Measurements from ENCODE around the gene BTNL2. TPM values are rescaled to one million over a fixed set of nuclear protein-coding genes. Genes with fewer than 3 reads are reported as not detected.

Gene BTNL2
- total RNA-seq, 2 experiments from 2014 or later, result not detected

DNA sequence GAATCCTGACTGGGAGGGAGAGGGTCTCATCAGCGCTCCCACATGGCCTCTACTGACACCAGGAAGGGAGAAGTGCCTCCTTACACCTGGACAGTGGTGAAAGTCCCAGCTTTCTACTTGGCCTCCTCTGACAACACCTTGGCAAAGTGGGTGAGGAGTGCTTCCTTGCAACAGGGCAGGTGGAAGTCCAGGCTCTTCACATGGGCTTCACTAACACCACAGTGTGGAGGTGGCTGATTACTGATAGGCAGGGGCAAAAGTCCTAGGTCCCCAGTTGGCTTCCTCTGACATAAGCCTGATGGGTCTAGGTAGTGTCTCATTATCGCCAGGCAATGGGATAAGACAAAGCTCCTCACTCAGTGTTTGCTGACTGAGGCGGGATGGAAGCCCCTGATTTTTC lies 23.2 kb upstream of the BTNL2 start:
- intact Hi-C loops (cut with micrococcal nuclease), result loop anchor here (5.0 kb wide), 1 partner anchor 272 kb away; no protein-coding TSS in a partner anchor
- Mint-ChIP-seq H3K9me3 (no peaks in the 10 kb centered on the region), H3K4me1 (ENCODE audit: low read depth) (no peaks in the 10 kb centered on the region), H3K36me3 (ENCODE audit: low read depth) (no peaks in the 10 kb centered on the region), H3K27ac (no peak overlapping the region), H3K27me3 (peaks cover 2% of the 10 kb centered on the region), H3K4me3 (no peak overlapping the region)
- DNase-seq, result no peak
- no peak for ATAC-seq
- TF ChIP-seq, protein P1, sequence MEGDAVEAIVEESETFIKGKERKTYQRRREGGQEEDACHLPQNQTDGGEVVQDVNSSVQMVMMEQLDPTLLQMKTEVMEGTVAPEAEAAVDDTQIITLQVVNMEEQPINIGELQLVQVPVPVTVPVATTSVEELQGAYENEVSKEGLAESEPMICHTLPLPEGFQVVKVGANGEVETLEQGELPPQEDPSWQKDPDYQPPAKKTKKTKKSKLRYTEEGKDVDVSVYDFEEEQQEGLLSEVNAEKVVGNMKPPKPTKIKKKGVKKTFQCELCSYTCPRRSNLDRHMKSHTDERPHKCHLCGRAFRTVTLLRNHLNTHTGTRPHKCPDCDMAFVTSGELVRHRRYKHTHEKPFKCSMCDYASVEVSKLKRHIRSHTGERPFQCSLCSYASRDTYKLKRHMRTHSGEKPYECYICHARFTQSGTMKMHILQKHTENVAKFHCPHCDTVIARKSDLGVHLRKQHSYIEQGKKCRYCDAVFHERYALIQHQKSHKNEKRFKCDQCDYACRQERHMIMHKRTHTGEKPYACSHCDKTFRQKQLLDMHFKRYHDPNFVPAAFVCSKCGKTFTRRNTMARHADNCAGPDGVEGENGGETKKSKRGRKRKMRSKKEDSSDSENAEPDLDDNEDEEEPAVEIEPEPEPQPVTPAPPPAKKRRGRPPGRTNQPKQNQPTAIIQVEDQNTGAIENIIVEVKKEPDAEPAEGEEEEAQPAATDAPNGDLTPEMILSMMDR (IDR thresholded peaks at IDR 0.05), result no peak
- ChIA-PET POLR2A (no interaction called here), CTCF (interaction anchor here (1.1 to 4.0 kb wide), 3 partner anchors 14 to 356 kb away, joined by 3 to 19 read pairs (median 5); no protein-coding TSS in a partner anchor)

DNA sequence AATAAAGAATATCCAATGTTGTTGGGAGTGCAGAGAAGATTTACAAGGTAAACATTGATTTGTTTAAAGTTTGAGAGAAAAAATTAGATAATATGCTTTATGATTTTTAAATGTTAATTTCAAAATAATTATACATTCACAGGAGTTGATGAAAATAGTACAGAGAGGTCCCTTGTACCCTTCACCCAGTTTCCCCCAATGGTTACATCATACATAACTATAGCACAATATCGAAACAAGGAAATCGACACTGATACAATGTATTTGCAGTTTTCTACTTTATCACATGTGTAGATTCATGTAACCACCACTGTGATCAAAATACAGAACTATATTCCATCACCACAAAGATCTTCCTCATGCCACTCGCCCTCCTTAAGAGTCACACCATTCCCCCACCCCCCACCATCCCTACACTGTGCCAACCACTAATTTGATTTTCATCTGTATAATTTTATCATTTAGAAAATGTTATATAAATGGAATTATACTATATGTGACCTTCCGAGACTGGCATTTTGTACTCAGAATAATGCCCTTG lies 21.0 kb upstream of the BTNL2 start:
- TF ChIP-seq, protein P1 (IDR thresholded peaks at IDR 0.05), result no peak
- no peak for DNase-seq
- ChIA-PET POLR2A (no interaction called here), CTCF (interaction anchor here (1.1 kb wide), 1 partner anchor 264 kb away, joined by 3 read pairs; no protein-coding TSS in a partner anchor)
- intact Hi-C loops (cut with micrococcal nuclease), result no loop called here
- Mint-ChIP-seq H3K27me3 (peaks cover 6% of the 10 kb centered on the region), H3K9me3 (no peaks in the 10 kb centered on the region), H3K4me1 (ENCODE audit: low read depth) (no peaks in the 10 kb centered on the region), H3K36me3 (ENCODE audit: low read depth) (no peaks in the 10 kb centered on the region), H3K27ac (no peak overlapping the region), H3K4me3 (no peak overlapping the region)
- no peak for ATAC-seq

DNA sequence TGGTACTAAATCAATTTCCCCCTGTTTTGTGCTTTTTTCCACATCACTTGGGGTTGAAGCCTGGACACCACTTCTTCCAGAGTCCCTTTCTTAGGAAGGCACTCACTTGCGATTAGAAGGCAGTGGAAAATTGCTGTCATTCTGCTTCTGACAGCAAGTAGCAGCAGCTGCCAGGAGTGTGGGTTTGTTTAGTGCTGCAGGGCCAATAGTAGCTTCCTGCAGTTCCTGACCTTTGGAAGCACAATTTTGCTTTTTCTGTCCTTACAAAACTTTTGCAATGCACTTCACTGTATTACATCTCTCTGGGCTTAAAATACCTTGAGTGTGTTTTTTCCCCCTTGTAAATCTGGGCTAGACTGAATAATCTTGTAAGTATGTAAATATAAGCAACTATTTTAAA lies 20.2 kb upstream of the BTNL2 start:
- POLR2A ChIA-PET, result no interaction called here
- no peak overlapping the region for H3K4me3 Mint-ChIP-seq
- H3K27me3 Mint-ChIP-seq, result peaks cover 6% of the 10 kb centered on the region
- ATAC-seq (no peak), DNase-seq (no peak)
- H3K4me1 Mint-ChIP-seq (ENCODE audit: low read depth), result no peaks in the 10 kb centered on the region
- no peak overlapping the region for H3K27ac Mint-ChIP-seq
- H3K36me3 Mint-ChIP-seq (ENCODE audit: low read depth), result no peaks in the 10 kb centered on the region
- TF ChIP-seq, protein P1 (IDR thresholded peaks at IDR 0.05), result no peak
- intact Hi-C loops (cut with micrococcal nuclease), result no loop called here
- H3K9me3 Mint-ChIP-seq, result no peaks in the 10 kb centered on the region
- CTCF ChIA-PET, result interaction anchor here (4.0 kb wide), 1 partner anchor 13 kb away, joined by 34 read pairs; no protein-coding TSS in a partner anchor

DNA sequence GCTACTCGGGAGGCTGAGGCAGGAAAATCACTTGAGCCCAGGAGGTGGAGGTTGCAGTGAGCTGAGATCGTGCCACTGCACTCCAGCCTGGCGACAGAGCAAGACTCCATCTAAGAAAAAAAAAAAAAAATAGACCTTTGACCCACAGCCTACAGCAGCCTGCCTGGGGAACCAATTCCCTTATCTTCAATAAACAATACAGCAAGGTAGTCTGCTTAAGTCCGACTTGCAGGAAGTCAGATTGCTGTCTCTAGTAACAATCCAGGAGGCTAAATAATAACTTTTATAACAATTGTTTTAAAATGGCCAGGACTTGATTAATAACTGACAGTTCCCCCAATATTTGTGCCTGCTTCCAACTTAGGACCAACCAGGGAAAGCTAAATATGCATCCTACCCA lies 19.4 kb upstream of the BTNL2 start:
- no peaks in the 10 kb centered on the region for H3K4me1 Mint-ChIP-seq (ENCODE audit: low read depth)
- no peaks in the 10 kb centered on the region for H3K9me3 Mint-ChIP-seq
- ChIA-PET POLR2A (interaction anchor here (0.9 kb wide), 1 partner anchor 305 kb away, joined by 3 read pairs; no protein-coding TSS in a partner anchor), CTCF (interaction anchor here (1.0 to 4.0 kb wide), 3 partner anchors 12 to 590 kb away, joined by 3 to 34 read pairs (median 4); no protein-coding TSS in a partner anchor)
- no peak overlapping the region for H3K27ac Mint-ChIP-seq
- intact Hi-C loops (cut with micrococcal nuclease), result no loop called here
- peaks cover 8% of the 10 kb centered on the region for H3K27me3 Mint-ChIP-seq
- H3K36me3 Mint-ChIP-seq (ENCODE audit: low read depth), result no peaks in the 10 kb centered on the region
- TF ChIP-seq, protein P1 (IDR thresholded peaks at IDR 0.05), result no peak
- H3K4me3 Mint-ChIP-seq, result no peak overlapping the region
- DNase-seq, result no peak
- no peak for ATAC-seq

DNA sequence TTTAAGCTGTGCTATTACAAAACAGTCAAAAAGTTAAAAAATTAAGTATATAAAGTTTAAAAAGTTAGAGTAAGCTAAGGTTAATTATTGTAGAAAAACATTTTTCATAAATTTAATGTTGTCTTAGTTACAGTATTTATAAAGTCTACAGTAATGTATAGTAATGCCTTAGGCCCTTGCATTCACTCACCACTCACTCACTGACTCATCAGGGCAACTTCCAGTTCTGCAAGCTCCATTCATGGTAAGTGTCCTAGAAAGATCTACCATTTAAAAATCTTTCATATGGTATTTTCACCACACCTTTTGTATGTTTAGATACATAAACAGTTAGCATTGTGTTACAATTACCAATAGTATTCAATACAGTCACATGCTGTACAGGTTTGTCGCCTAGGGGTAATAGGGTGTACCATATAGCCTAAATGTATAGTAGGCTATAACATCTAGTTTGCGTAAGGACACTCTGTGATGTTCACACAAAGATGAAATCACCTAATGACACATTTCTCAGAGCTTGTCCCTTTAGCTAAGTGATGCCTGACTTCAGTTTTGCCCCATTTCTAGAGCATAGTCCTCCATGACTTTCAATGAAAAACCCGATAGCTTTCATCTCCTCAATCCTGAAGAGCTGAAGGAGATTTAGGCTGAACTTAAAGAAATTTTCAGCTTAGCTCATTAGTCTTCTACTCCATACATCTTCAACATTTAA lies 17.8 kb upstream of the BTNL2 start:
- DNase-seq (no peak), ATAC-seq (no peak)
- no peaks in the 10 kb centered on the region for H3K9me3 Mint-ChIP-seq
- peaks cover 11% of the 10 kb centered on the region for H3K27me3 Mint-ChIP-seq
- TF ChIP-seq, protein P1 (IDR thresholded peaks at IDR 0.05), result no peak
- H3K36me3 Mint-ChIP-seq (ENCODE audit: low read depth), result no peaks in the 10 kb centered on the region
- no peak overlapping the region for H3K4me3 Mint-ChIP-seq
- H3K4me1 Mint-ChIP-seq (ENCODE audit: low read depth), result no peaks in the 10 kb centered on the region
- intact Hi-C loops (cut with micrococcal nuclease), result no loop called here
- ChIA-PET POLR2A (interaction anchor here (0.5 kb wide), 1 partner anchor 377 kb away, joined by 3 read pairs; no protein-coding TSS in a partner anchor), CTCF (interaction anchor here (1.1 to 4.0 kb wide), 7 partner anchors 9 to 372 kb away, joined by 3 to 34 read pairs (median 7); no protein-coding TSS in a partner anchor)
- H3K27ac Mint-ChIP-seq, result no peak overlapping the region
